ENCODE measurements around the gene ACSBG1. TPM values are rescaled to one million over a fixed set of nuclear protein-coding genes. Genes with fewer than 3 reads are reported as not detected.

ACSBG1 gene
- polyA plus RNA-seq, 1 donor from 2014 or later: 0.32 TPM

DNA sequence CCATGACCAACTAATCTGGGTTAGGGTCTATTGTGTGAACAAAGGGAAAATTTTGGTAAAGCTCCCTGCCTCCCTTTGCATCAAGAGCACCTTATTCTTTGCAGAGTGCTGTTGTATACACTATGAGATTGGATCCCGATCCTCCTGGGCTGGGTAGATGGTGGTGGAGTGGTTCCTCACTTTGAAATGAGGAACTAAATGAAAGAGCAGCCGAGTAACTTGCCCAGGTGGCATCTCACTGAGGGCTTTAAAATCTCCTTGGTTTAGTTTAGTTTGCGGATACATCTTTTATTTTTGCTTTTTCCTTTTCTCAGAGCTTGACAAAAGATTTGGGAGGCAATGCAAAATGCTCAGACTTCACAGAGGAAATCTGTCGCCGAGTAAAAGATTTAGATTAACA, 65.8 kb downstream of the ACSBG1 start:
- no peaks in the 10 kb centered on the region for H3K9me2 ChIP-seq (ENCODE audit: insufficient read depth, low read length)
- no peaks in the 10 kb centered on the region for H3K79me2 ChIP-seq (replicated peaks; ENCODE audit: insufficient read depth, low read length)
- no peak overlapping the region for H2AFZ ChIP-seq (ENCODE audit: low read depth, low read length)
- no peaks in the 10 kb centered on the region for H4K20me1 ChIP-seq (ENCODE audit: insufficient read depth)
- H3K9ac ChIP-seq (ENCODE audit: low read length): no peak overlapping the region
- TF ChIP-seq EP300 (conservative IDR thresholded peaks at IDR 0.05; ENCODE audit: poor library complexity, severe bottlenecking) (no peak), RAD21 (conservative IDR thresholded peaks at IDR 0.05) (no peak), POLR2AphosphoS5 (IDR thresholded peaks at IDR 0.05) (no peak), CTCF (IDR thresholded peaks at IDR 0.05; ENCODE audit: poor library complexity, severe bottlenecking) (no peak), SMC3 (conservative IDR thresholded peaks at IDR 0.05; ENCODE audit: poor library complexity) (no peak), EZH2 (IDR thresholded peaks at IDR 0.05; ENCODE audit: borderline replicate concordance, insufficient read depth, low read length, poor library complexity, severe bottlenecking) (no peak), TAF1 (IDR thresholded peaks at IDR 0.05; ENCODE audit: low read depth) (no peak), MXI1 (conservative IDR thresholded peaks at IDR 0.05; ENCODE audit: poor library complexity, severe bottlenecking) (no peak)
- TF ChIP-seq, protein P1, sequence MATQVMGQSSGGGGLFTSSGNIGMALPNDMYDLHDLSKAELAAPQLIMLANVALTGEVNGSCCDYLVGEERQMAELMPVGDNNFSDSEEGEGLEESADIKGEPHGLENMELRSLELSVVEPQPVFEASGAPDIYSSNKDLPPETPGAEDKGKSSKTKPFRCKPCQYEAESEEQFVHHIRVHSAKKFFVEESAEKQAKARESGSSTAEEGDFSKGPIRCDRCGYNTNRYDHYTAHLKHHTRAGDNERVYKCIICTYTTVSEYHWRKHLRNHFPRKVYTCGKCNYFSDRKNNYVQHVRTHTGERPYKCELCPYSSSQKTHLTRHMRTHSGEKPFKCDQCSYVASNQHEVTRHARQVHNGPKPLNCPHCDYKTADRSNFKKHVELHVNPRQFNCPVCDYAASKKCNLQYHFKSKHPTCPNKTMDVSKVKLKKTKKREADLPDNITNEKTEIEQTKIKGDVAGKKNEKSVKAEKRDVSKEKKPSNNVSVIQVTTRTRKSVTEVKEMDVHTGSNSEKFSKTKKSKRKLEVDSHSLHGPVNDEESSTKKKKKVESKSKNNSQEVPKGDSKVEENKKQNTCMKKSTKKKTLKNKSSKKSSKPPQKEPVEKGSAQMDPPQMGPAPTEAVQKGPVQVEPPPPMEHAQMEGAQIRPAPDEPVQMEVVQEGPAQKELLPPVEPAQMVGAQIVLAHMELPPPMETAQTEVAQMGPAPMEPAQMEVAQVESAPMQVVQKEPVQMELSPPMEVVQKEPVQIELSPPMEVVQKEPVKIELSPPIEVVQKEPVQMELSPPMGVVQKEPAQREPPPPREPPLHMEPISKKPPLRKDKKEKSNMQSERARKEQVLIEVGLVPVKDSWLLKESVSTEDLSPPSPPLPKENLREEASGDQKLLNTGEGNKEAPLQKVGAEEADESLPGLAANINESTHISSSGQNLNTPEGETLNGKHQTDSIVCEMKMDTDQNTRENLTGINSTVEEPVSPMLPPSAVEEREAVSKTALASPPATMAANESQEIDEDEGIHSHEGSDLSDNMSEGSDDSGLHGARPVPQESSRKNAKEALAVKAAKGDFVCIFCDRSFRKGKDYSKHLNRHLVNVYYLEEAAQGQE (IDR thresholded peaks at IDR 0.05; ENCODE audit: borderline replicate concordance): no peak
- no peak overlapping the region for H3K27ac ChIP-seq (ENCODE audit: low read length)
- no peaks in the 10 kb centered on the region for H3F3A ChIP-seq (ENCODE audit: insufficient read depth, low read length, poor library complexity, severe bottlenecking)
- H3K4me2 ChIP-seq (ENCODE audit: low read length): no peak overlapping the region
- H3K36me3 ChIP-seq (ENCODE audit: insufficient read depth, low read length): peaks cover 17% of the 10 kb centered on the region
- no peak overlapping the region for H3K4me3 ChIP-seq (ENCODE audit: low read length)
- H3K27me3 ChIP-seq (ENCODE audit: insufficient read depth, low read depth, low read length): no peaks in the 10 kb centered on the region
- H3K9me3 ChIP-seq (ENCODE audit: low read length): no peaks in the 10 kb centered on the region

GRCh38 chr15:78167227-78167888, 67.0 kb downstream of the ACSBG1 start:
- no peaks in the 10 kb centered on the region for H3K9me2 ChIP-seq (ENCODE audit: insufficient read depth, low read length)
- no peaks in the 10 kb centered on the region for H3K9me3 ChIP-seq (ENCODE audit: low read length)
- H3K27ac ChIP-seq (ENCODE audit: low read length): no peak overlapping the region
- no peak overlapping the region for H2AFZ ChIP-seq (ENCODE audit: low read depth, low read length)
- no peaks in the 10 kb centered on the region for H4K20me1 ChIP-seq (ENCODE audit: insufficient read depth)
- no peak overlapping the region for H3K4me3 ChIP-seq (ENCODE audit: low read length)
- no peak overlapping the region for H3K9ac ChIP-seq (ENCODE audit: low read length)
- no peaks in the 10 kb centered on the region for H3K79me2 ChIP-seq (replicated peaks; ENCODE audit: insufficient read depth, low read length)
- peaks cover 17% of the 10 kb centered on the region for H3K36me3 ChIP-seq (ENCODE audit: insufficient read depth, low read length)
- H3K27me3 ChIP-seq (ENCODE audit: insufficient read depth, low read depth, low read length): no peaks in the 10 kb centered on the region
- no peaks in the 10 kb centered on the region for H3F3A ChIP-seq (ENCODE audit: insufficient read depth, low read length, poor library complexity, severe bottlenecking)
- TF ChIP-seq RAD21 (conservative IDR thresholded peaks at IDR 0.05) (no peak), POLR2AphosphoS5 (IDR thresholded peaks at IDR 0.05) (no peak), MXI1 (conservative IDR thresholded peaks at IDR 0.05; ENCODE audit: poor library complexity, severe bottlenecking) (no peak), CTCF (IDR thresholded peaks at IDR 0.05; ENCODE audit: poor library complexity, severe bottlenecking) (no peak), SMC3 (conservative IDR thresholded peaks at IDR 0.05; ENCODE audit: poor library complexity) (no peak), EZH2 (IDR thresholded peaks at IDR 0.05; ENCODE audit: borderline replicate concordance, insufficient read depth, low read length, poor library complexity, severe bottlenecking) (no peak), TAF1 (IDR thresholded peaks at IDR 0.05; ENCODE audit: low read depth) (no peak), EP300 (conservative IDR thresholded peaks at IDR 0.05; ENCODE audit: poor library complexity, severe bottlenecking) (no peak)
- TF ChIP-seq, protein P1 (IDR thresholded peaks at IDR 0.05; ENCODE audit: borderline replicate concordance): no peak
- H3K4me2 ChIP-seq (ENCODE audit: low read length): no peak overlapping the region
